Dendritic cell treated with granulocyte-macrophage colony-stimulating factor and Interleukin-4, amounts not matched to agents 40 ng/mL and 50 ng/mL, for 4 days (primary cell): ENCODE measurements around the gene FGF2.
"Not testable (repeated sequence)": the region's sequence is repeated elsewhere in the genome, so short reads cannot be mapped to it uniquely, and the experiment has no call there.

Experiments used
- H3K27ac Mint-ChIP-seq: one replicate; pipeline ENCODE4 v1.8.0; 2022; ENCODE audit warnings: mild to moderate bottlenecking, mixed read lengths
- H3K27me3 Mint-ChIP-seq: one replicate; pipeline ENCODE4 v1.8.0; 2022; ENCODE audit warnings: mild to moderate bottlenecking, mixed read lengths
- H3K36me3 Mint-ChIP-seq: one replicate; pipeline ENCODE4 v1.8.0; 2022; ENCODE audit warnings: low read depth, mixed read lengths
- H3K4me1 Mint-ChIP-seq: one replicate; pipeline ENCODE4 v1.8.0; 2022; ENCODE audit warnings: low read depth, mixed read lengths
- H3K4me3 Mint-ChIP-seq: one replicate; pipeline ENCODE4 v1.8.0; 2022; ENCODE audit warnings: mild to moderate bottlenecking, moderate library complexity, mixed read lengths
- H3K9me3 Mint-ChIP-seq: one replicate; pipeline ENCODE4 v1.8.0; 2022; ENCODE audit warnings: mixed read lengths
- intact Hi-C: fragments of 100-400 bp; cut with micrococcal nuclease; formaldehyde crosslinking; loops from one replicate; pipeline ENCODE4 v1.15.0; 2022

The FGF2 gene

DNA sequence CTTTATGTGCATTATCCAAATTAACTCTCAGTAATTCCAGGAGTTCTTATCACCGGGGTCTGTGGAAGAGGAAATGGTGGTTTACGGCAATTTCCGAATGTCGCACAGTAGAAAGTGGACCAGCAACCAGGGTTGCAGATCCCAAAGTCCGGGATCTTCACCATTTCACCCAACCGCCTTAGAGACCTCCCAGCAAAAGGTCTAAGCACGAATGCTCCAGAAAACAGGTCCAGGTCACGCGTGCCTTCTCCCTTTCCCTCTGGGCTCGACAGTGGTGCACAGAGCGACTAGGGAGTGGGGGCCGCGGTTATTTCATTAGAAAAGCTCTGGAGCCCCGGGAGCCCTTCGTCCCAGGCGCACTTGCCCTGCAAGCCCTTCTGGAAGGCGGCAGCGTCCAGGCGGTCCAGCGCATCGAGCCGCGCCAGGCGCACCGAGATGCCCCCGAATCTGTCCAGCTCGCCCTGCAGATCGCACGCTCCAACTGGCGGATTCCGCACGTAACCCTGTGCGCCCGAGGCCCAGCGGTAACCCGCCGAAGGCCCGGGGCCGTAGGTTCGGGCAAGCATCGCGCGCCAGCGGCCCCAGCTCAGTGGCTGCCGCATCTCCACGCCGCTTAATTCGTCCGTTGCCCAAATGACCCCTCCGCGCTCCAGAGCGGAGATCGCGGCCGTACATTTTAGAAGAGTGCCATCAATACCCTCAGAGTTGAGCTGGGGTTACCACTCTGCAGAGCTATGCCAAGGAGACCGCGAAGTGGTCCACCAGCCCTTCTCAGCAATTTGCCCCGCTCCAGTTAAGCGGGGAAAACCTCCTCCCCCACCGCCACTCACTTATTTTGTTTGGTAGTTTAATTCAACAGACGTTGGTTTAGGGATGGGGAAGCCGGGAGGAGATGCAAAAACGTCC lies 95.6 kb downstream of the FGF2 start, which contains the start of gene NUDT6:
Gene NUDT6, minus strand, starts transcription at position 627 of the 906 bp plus-strand sequence. Its CDS starts 25 bp downstream, at position 602.
- H3K4me3 Mint-ChIP-seq, result peak within 1 kb of the TSS; percentile 87
- peaks cover 14% of the 10 kb centered on the region for H3K36me3 Mint-ChIP-seq
- no peaks in the 10 kb centered on the region for H3K9me3 Mint-ChIP-seq
- H3K27ac Mint-ChIP-seq, result peak within 1 kb of the TSS; percentile 93
- H3K4me1 Mint-ChIP-seq, result no peaks in the 10 kb centered on the region
- intact Hi-C loops, result no loop called here
- no peaks in the 10 kb centered on the region for H3K27me3 Mint-ChIP-seq

DNA sequence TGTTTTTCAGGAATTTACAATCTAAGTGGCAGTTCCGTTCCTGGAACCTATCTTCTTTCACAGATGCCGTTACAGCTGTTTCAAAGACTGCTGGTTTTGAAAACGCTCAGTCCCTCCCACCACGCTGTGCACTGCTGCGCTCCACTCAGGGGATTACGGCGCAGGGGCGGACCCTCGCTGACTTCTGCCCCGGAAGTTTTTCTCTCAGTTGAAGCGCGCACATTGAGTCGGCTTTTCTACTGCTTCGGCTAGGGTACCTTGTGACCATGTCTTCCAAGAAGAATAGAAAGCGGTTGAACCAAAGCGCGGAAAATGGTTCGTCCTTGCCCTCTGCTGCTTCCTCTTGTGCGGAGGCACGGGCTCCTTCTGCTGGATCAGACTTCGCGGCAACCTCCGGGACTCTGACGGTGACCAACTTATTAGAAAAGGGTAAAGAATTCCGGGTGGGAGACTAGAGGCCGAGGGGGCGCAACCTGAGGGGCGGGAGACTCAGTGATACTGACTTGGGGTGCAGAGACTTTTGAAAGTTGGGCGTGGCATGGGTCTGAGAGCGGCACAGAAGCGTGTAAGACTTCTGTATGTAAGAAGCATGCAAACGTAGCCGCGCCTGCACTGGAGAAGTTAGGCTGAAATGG lies 96.4 kb downstream of the FGF2 start:
- intact Hi-C loops, result loop anchor here (1.0 kb wide), 1 partner anchor 191 kb away; the partner anchor contains the start of gene BBS12
- no peaks in the 10 kb centered on the region for H3K4me1 Mint-ChIP-seq
- peak overlapping the region; percentile 93 for H3K27ac Mint-ChIP-seq
- peak overlapping the region; percentile 87 for H3K4me3 Mint-ChIP-seq
- H3K27me3 Mint-ChIP-seq, result no peaks in the 10 kb centered on the region
- no peaks in the 10 kb centered on the region for H3K9me3 Mint-ChIP-seq
- peaks cover 15% of the 10 kb centered on the region for H3K36me3 Mint-ChIP-seq

DNA sequence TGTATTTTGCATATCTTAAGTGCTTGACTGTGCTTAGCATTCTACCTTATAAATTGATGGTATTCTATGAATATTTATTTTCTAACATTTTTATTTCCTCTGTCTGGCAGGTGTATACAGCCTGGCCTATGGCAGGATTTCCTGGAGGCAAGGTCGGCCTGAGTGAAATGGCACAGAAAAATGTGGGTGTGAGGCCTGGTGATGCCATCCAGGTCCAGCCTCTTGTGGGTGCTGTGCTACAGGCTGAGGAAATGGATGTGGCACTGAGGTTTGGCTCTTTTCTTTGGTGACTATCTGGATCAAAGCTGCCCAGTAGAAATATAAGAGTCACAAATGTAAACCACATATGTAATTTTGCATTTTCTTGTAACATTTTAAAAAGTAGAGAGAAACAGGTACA lies 102.3 kb downstream of the FGF2 start:
- Mint-ChIP-seq H3K9me3 (no peaks in the 10 kb centered on the region), H3K36me3 (peaks cover 26% of the 10 kb centered on the region), H3K4me3 (no peak overlapping the region), H3K4me1 (no peaks in the 10 kb centered on the region), H3K27me3 (no peaks in the 10 kb centered on the region), H3K27ac (no peak overlapping the region)
- intact Hi-C loops, result no loop called here

- no peaks in the 10 kb centered on the region for H3K4me1 Mint-ChIP-seq
- no peak overlapping the region for H3K27ac Mint-ChIP-seq
- peaks cover 42% of the 10 kb centered on the region for H3K36me3 Mint-ChIP-seq
- intact Hi-C loops, result loop anchor here (2.0 to 5.0 kb wide), 3 partner anchors 172 to 1029 kb away; no protein-coding TSS in a partner anchor
- no peaks in the 10 kb centered on the region for H3K27me3 Mint-ChIP-seq
- H3K9me3 Mint-ChIP-seq, result no peaks in the 10 kb centered on the region
- H3K4me3 Mint-ChIP-seq, result no peak overlapping the region
Measured at GRCh38 chr4:122930862-122931261, 104.2 kb downstream of the FGF2 start.

DNA sequence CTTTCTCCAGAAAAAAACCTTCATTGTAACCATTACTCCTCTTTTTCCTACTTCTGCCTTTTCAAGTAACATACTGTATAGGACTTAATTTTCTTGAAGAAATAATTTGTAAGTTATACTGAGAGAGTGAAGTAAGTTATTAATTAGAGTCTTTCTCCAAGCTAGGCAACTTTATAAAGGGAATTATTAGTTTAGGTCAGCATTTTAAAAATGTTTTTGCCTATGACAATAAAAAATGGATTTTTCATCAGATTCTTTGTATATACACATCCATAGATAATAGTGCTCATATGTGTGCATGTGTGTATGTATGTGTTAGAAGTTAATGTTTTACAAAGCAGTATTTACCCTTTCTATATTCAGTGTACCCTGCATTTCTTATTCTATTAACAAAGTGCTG lies 106.1 kb downstream of the FGF2 start:
- H3K36me3 Mint-ChIP-seq, result peaks cover 42% of the 10 kb centered on the region

GRCh38 chr4:122945136-122945535 lies 118.5 kb downstream of the FGF2 start:
- intact Hi-C loops, H3K4me1 Mint-ChIP-seq, H3K9me3 Mint-ChIP-seq, H3K4me3 Mint-ChIP-seq, H3K27me3 Mint-ChIP-seq, H3K27ac Mint-ChIP-seq: not testable (repeated sequence)
- peaks cover 50% of the 10 kb centered on the region for H3K36me3 Mint-ChIP-seq

More for the DNA sequence above, 106.1 kb downstream of the FGF2 start:
- Mint-ChIP-seq H3K27ac (no peak overlapping the region), H3K4me3 (no peak overlapping the region), H3K27me3 (no peaks in the 10 kb centered on the region), H3K9me3 (no peaks in the 10 kb centered on the region), H3K4me1 (no peaks in the 10 kb centered on the region)
- intact Hi-C loops, result loop anchor here (5.0 kb wide), 2 partner anchors 615 to 1030 kb away; no protein-coding TSS in a partner anchor

GRCh38 chr4:122946142-122946541 lies 119.5 kb downstream of the FGF2 start:
- H3K27ac Mint-ChIP-seq, result no peak overlapping the region
- H3K9me3 Mint-ChIP-seq, result peaks cover 9% of the 10 kb centered on the region
- peaks cover 56% of the 10 kb centered on the region for H3K36me3 Mint-ChIP-seq
- H3K27me3 Mint-ChIP-seq, result no peaks in the 10 kb centered on the region
- H3K4me1 Mint-ChIP-seq, result no peaks in the 10 kb centered on the region
- intact Hi-C loops, result no loop called here
- no peak overlapping the region for H3K4me3 Mint-ChIP-seq
